OCI-LY1 (cell line): ENCODE results near the gene CYBA.

Experiments used
- EZH2 ChIP-seq: fragments of 200-600 bp; sonication (generic), shearing (Covaris generic); IDR thresholded peaks from 2 replicates; pipeline ENCODE4 v1.8.0; 2017; ENCODE audit warnings: borderline replicate concordance, mixed run types, mild to moderate bottlenecking, antibody characterized with exemption, low read length, moderate library complexity, mixed read lengths
- TF ChIP-seq, protein P1 (sequence below): fragments of 200-600 bp; sonication (generic), shearing (Covaris generic); IDR thresholded peaks from 2 replicates; pipeline ENCODE4 v1.5.1; 2017; ENCODE audit warnings: mild to moderate bottlenecking, antibody characterized with exemption, low read length, moderate library complexity, mixed read lengths

DNA sequence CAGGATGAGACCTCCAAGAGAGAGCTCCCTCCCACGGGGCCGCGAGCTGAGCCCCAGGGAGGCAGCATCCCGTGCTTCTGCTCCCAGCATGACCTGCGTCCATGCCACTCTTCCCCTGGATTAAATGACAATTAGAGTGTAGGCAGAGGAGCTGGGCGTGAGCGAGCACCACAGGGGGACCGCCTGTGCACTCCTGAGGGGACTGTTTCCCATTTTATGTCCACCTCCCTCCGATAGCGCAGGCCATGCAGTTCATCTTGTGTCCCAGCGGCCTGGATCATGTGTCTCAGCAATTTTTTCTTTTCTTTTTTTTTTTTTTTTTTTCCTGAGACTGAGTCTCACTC lies 18.3 kb downstream of the CYBA start:
- TF ChIP-seq, protein P1, sequence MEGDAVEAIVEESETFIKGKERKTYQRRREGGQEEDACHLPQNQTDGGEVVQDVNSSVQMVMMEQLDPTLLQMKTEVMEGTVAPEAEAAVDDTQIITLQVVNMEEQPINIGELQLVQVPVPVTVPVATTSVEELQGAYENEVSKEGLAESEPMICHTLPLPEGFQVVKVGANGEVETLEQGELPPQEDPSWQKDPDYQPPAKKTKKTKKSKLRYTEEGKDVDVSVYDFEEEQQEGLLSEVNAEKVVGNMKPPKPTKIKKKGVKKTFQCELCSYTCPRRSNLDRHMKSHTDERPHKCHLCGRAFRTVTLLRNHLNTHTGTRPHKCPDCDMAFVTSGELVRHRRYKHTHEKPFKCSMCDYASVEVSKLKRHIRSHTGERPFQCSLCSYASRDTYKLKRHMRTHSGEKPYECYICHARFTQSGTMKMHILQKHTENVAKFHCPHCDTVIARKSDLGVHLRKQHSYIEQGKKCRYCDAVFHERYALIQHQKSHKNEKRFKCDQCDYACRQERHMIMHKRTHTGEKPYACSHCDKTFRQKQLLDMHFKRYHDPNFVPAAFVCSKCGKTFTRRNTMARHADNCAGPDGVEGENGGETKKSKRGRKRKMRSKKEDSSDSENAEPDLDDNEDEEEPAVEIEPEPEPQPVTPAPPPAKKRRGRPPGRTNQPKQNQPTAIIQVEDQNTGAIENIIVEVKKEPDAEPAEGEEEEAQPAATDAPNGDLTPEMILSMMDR: no peak
- TF ChIP-seq EZH2: no peak
